ENCODE data around the gene IL4I1. TPM values are rescaled to one million over a fixed set of nuclear protein-coding genes. Genes with fewer than 3 reads are reported as not detected.
A peak's percentile ranks its signal among the peaks of the same experiment; 100 is the strongest.

Gene IL4I1
- total and polyA plus RNA-seq, 2 of the 8 experiments (the other 6 are each of a cell fraction or from before 2014, with no cell fraction given) = 0.41 to 0.76 TPM

DNA sequence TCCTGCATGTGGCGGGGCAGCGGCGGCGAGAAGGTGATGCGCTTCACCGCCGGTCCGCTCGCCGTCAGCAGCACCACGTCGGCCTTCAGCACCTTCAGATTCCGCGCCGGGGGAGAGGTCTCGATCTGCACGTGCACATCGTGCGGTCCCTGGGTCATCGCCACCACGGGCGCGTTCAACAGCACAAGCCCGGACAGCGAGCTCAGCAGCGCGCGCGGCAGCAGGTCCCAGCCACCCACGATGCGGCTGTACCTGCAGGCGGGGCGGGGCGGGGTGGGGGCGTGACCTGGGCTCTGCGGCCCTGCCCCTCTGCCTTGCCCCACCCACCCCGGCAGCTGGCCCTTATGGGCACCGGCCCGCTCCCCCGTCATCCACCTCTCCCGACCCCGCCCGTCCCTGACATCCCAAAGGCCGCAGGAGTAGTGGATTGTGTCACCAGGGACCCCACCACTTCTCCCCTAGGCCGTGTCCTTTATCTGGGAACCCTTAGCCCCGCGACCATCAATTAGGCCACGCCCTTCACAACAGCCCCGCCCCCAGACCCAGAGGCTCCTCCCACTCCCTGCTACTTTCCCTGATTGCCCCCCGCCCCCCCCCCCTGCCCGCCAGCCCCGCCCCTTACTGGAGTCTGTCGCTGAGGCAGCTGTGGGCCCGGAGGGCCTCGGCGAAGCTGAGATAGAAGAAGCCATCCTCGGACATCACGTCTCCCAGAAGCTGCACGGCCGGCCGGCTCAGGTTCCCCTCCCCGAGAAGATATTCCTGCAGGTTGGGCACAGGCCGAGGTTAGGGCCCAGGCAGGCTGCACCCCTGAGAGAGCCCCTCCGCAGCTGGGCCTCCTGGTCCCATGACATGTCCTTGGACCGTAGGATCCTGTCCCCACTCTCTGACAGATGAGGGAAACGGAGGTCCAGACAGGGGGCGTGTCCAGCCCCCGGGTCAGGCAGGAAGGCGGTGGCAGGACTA, 6.1 kb downstream of the IL4I1 start (continued):
- TF ChIP-seq, protein P1, sequence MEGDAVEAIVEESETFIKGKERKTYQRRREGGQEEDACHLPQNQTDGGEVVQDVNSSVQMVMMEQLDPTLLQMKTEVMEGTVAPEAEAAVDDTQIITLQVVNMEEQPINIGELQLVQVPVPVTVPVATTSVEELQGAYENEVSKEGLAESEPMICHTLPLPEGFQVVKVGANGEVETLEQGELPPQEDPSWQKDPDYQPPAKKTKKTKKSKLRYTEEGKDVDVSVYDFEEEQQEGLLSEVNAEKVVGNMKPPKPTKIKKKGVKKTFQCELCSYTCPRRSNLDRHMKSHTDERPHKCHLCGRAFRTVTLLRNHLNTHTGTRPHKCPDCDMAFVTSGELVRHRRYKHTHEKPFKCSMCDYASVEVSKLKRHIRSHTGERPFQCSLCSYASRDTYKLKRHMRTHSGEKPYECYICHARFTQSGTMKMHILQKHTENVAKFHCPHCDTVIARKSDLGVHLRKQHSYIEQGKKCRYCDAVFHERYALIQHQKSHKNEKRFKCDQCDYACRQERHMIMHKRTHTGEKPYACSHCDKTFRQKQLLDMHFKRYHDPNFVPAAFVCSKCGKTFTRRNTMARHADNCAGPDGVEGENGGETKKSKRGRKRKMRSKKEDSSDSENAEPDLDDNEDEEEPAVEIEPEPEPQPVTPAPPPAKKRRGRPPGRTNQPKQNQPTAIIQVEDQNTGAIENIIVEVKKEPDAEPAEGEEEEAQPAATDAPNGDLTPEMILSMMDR (IDR thresholded peaks at IDR 0.05; ENCODE audit: control extremely low read depth in 1 of 3, insufficient read depth in 1 of 3, low read depth in 1 of 3, low read length in 3 of 3) = peak in 1 of 3 experiments; percentile 3; a peak in 1 of 4 replicates
- TF ChIP-seq TEAD4 (IDR thresholded peaks at IDR 0.05; ENCODE audit: low read depth, low read length) (no peak), SIRT6 (IDR thresholded peaks at IDR 0.05; ENCODE audit: low read length) (no peak), SIX5 (IDR thresholded peaks at IDR 0.05; ENCODE audit: low read depth, low read length) (no peak), SP4 (IDR thresholded peaks at IDR 0.05; ENCODE audit: low read length) (no peak), TAF1 (IDR thresholded peaks at IDR 0.05; ENCODE audit: low read depth, low read length) (no peak), CBX5 (IDR thresholded peaks at IDR 0.05; ENCODE audit: low read depth, low read length) (no peak), EGR1 (IDR thresholded peaks at IDR 0.05; ENCODE audit: borderline replicate concordance, low read depth, low read length) (no peak), HDAC6 (IDR thresholded peaks at IDR 0.05; ENCODE audit: low read depth, low read length) (no peak), RNF2 (IDR thresholded peaks at IDR 0.05; ENCODE audit: borderline replicate concordance, low read depth, low read length, missing control alignments, poor library complexity, severe bottlenecking) (no peak)
- TF ChIP-seq, protein P2, sequence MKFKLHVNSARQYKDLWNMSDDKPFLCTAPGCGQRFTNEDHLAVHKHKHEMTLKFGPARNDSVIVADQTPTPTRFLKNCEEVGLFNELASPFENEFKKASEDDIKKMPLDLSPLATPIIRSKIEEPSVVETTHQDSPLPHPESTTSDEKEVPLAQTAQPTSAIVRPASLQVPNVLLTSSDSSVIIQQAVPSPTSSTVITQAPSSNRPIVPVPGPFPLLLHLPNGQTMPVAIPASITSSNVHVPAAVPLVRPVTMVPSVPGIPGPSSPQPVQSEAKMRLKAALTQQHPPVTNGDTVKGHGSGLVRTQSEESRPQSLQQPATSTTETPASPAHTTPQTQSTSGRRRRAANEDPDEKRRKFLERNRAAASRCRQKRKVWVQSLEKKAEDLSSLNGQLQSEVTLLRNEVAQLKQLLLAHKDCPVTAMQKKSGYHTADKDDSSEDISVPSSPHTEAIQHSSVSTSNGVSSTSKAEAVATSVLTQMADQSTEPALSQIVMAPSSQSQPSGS (IDR thresholded peaks at IDR 0.05; ENCODE audit: low read length) = no peak; the same call in 1 of the 2 replicates

Measured in H1 (cell line).